GM23338 (cell line): Measurements from ENCODE around the gene LDAF1. TPM values are rescaled to one million over a fixed set of nuclear protein-coding genes. Genes with fewer than 3 reads are reported as not detected.

ENCODE experiments used
- ATAC-seq: fragments of 200-7000 bp; cut with Tn5 transposase; 3 replicates; pipeline ENCODE4 v1.9.1; 2020
- DNase-seq: peaks from one replicate; pipeline ENCODE4 v3.0.0-alpha.2; 2015; ENCODE audit warnings: low spot score
- H2AFZ ChIP-seq: fragments of 200-600 bp; sonication (generic); 2 replicates; pipeline ENCODE4 v1.8.0; 2016; ENCODE audit warnings: antibody characterized with exemption, mild to moderate bottlenecking, moderate library complexity
- H3F3A ChIP-seq: fragments of 200-600 bp; sonication (generic); replicated peaks from 2 replicates; pipeline ENCODE4 v1.8.0; 2017; ENCODE audit warnings: antibody characterized with exemption, mixed run types, low read depth
- H3K27ac ChIP-seq: fragments of 200-600 bp; sonication (generic); 2 replicates; pipeline ENCODE4 v1.6.1; 2016; ENCODE audit warnings: low read depth
- H3K27me3 ChIP-seq: fragments of 200-600 bp; sonication (generic); 2 replicates; pipeline ENCODE4 v1.8.0; 2016; ENCODE audit warnings: mild to moderate bottlenecking, mixed run types, moderate library complexity; ENCODE audit not compliant: insufficient read depth
- H3K36me3 ChIP-seq: fragments of 200-600 bp; sonication (generic); 2 replicates; pipeline ENCODE4 v1.8.0; 2016; ENCODE audit warnings: mild to moderate bottlenecking; ENCODE audit not compliant: insufficient read depth
- H3K4me1 ChIP-seq: fragments of 200-600 bp; sonication (generic); 2 replicates; pipeline ENCODE4 v1.8.0; 2016; ENCODE audit warnings: mild to moderate bottlenecking, moderate library complexity; ENCODE audit not compliant: insufficient read depth
- H3K4me2 ChIP-seq: fragments of 200-600 bp; sonication (generic); 2 replicates; pipeline ENCODE4 v1.7.1; 2017; ENCODE audit warnings: mixed run types
- H3K4me3 ChIP-seq: fragments of 200-600 bp; sonication (generic); 2 replicates; pipeline ENCODE4 v1.6.1; 2016; ENCODE audit warnings: mixed run types
- H3K79me2 ChIP-seq: fragments of 200-600 bp; sonication (generic); replicated peaks from 2 replicates; pipeline ENCODE4 v1.8.0; 2017; ENCODE audit warnings: mild to moderate bottlenecking; ENCODE audit not compliant: insufficient read depth
- H3K9me2 ChIP-seq: fragments of 200-600 bp; sonication (generic); 2 replicates; pipeline ENCODE4 v1.8.0; 2017; ENCODE audit not compliant: insufficient read depth
- H4K20me1 ChIP-seq: fragments of 200-600 bp; sonication (generic); replicated peaks from 2 replicates; pipeline ENCODE4 v1.8.0; 2017; ENCODE audit warnings: mild to moderate bottlenecking; ENCODE audit not compliant: insufficient read depth
- H3K27ac Mint-ChIP-seq: 2 replicates; pipeline ENCODE4 v1.8.0; 2020; ENCODE audit warnings: inconsistent platforms, mild to moderate bottlenecking, moderate library complexity, mixed read lengths
- H3K27me3 Mint-ChIP-seq: 3 replicates; pipeline ENCODE4 v1.8.0; 2022; ENCODE audit warnings: low read depth, mild to moderate bottlenecking, moderate library complexity, mixed read lengths, inconsistent platforms; ENCODE audit not compliant: insufficient read depth, poor library complexity
- H3K36me3 Mint-ChIP-seq: 3 replicates; pipeline ENCODE4 v1.8.0; 2021; ENCODE audit warnings: low read depth, mild to moderate bottlenecking, inconsistent platforms, moderate library complexity, mixed read lengths
- H3K4me1 Mint-ChIP-seq: 3 replicates; pipeline ENCODE4 v1.8.0; 2020; ENCODE audit warnings: mild to moderate bottlenecking, inconsistent platforms, mixed read lengths
- H3K4me3 Mint-ChIP-seq: 3 replicates; pipeline ENCODE4 v1.8.0; 2021; ENCODE audit warnings: moderate library complexity, mild to moderate bottlenecking, inconsistent platforms, mixed read lengths
- H3K9me3 Mint-ChIP-seq: 3 replicates; pipeline ENCODE4 v1.8.0; 2020; ENCODE audit warnings: moderate library complexity, mild to moderate bottlenecking, inconsistent platforms, mixed read lengths
- CREB1 ChIP-seq: fragments of 250-450 bp; sonication (Bioruptor Pico); IDR thresholded peaks from 2 replicates; pipeline ENCODE4 v1.5.0; 2020; ENCODE audit warnings: low read depth, mild to moderate bottlenecking, moderate library complexity
- CTCF ChIP-seq, 2 experiments: fragments of 200-600 bp in 1 of 2; sonication (generic) in 1 of 2; conservative IDR thresholded peaks; 2 replicates each; pipeline versions ENCODE4 v1.5.1 to v1.6.1; 2016 to 2017; ENCODE audit warnings: antibody characterized with exemption in 2 of 2, low read depth in 2 of 2, mild to moderate bottlenecking in 2 of 2, moderate library complexity in 1 of 2
- ETS1 ChIP-seq: IDR thresholded peaks from 2 replicates; pipeline ENCODE4 v1.6.1; 2016; ENCODE audit warnings: antibody characterized with exemption
- EZH2 ChIP-seq: fragments of 200-600 bp; sonication (generic); IDR thresholded peaks from one replicate; pipeline ENCODE4 v1.8.0; 2017; ENCODE audit warnings: antibody characterized with exemption, mild to moderate bottlenecking, low read depth; ENCODE audit not compliant: unreplicated experiment
- EZH2phosphoT487 ChIP-seq: fragments of 200-600 bp; sonication (generic); IDR thresholded peaks from one replicate; pipeline ENCODE4 v1.8.1; 2018; ENCODE audit warnings: antibody characterized with exemption; ENCODE audit not compliant: unreplicated experiment
- JUNB ChIP-seq: IDR thresholded peaks from one replicate; pipeline ENCODE4 v1.6.1; 2016; ENCODE audit warnings: antibody characterized with exemption; ENCODE audit not compliant: unreplicated experiment
- NANOG ChIP-seq: IDR thresholded peaks from 2 replicates; pipeline ENCODE4 v1.6.1; 2016; ENCODE audit warnings: antibody characterized with exemption, borderline replicate concordance
- POLR2AphosphoS5 ChIP-seq: IDR thresholded peaks from 2 replicates; pipeline ENCODE4 v1.6.1; 2016; ENCODE audit warnings: antibody characterized with exemption, low read depth
- REST ChIP-seq: IDR thresholded peaks from one replicate; pipeline ENCODE4 v1.6.1; 2018; ENCODE audit warnings: antibody characterized with exemption; ENCODE audit not compliant: unreplicated experiment
- STAT1 ChIP-seq: IDR thresholded peaks from one replicate; pipeline ENCODE4 v1.6.1; 2016; ENCODE audit warnings: antibody characterized with exemption; ENCODE audit not compliant: unreplicated experiment
- ZNF114 ChIP-seq: fragments of 250-450 bp; sonication (Bioruptor Pico); IDR thresholded peaks from 2 replicates; pipeline ENCODE4 v1.5.0; 2020; ENCODE audit warnings: mild to moderate bottlenecking, moderate library complexity
- ZNF331 ChIP-seq: fragments of 250-450 bp; sonication (Bioruptor Pico); IDR thresholded peaks from 2 replicates; pipeline ENCODE4 v1.5.0; 2020; ENCODE audit warnings: low read depth, mild to moderate bottlenecking, moderate library complexity
- ZNF462 ChIP-seq: fragments of 250-450 bp; sonication (Bioruptor Pico); IDR thresholded peaks from 2 replicates; pipeline ENCODE4 v1.5.0; 2020; ENCODE audit warnings: mild to moderate bottlenecking, moderate library complexity
- polyA plus RNA-seq: library from polyadenylated mRNA; unstranded; fragments of >200 nt; fragmentation: Nextera tagmentation; extraction: Ambion mirVana; gene quantifications from 2 replicates; pipeline ENCODE4 v1.2.1, GENCODE V29; 2016
- total RNA-seq: library from RNA; depleted of rRNA; stranded (reverse); fragments of >200 nt; shearing (Covaris generic); gene quantifications from 2 replicates; pipeline ENCODE4 v1.2.3, GENCODE V29; 2014

LDAF1 gene
- total and polyA plus RNA-seq, 2 experiments from 2014 or later = 20.5 to 33.8 TPM

- no peaks in the 10 kb centered on the region for H3K4me1 ChIP-seq
- H3K27me3 Mint-ChIP-seq = peaks cover 2% of the 10 kb centered on the region
- H3K9me2 ChIP-seq = no peaks in the 10 kb centered on the region
- H3K36me3 ChIP-seq = no peaks in the 10 kb centered on the region
- no peaks in the 10 kb centered on the region for H4K20me1 ChIP-seq
- no peak for TF ChIP-seq ZNF331
- no peak for TF ChIP-seq REST
- TF ChIP-seq ETS1 = no peak
- no peak for TF ChIP-seq CTCF (conservative IDR thresholded peaks at IDR 0.05; ENCODE audit: low read depth in 2 of 2)
- TF ChIP-seq JUNB = no peak
- no peak for TF ChIP-seq ZNF462 (CRISPR knock-in tag)
- no peak for TF ChIP-seq EZH2phosphoT487
- TF ChIP-seq NANOG = no peak
- no peak for TF ChIP-seq EZH2
- no peak for TF ChIP-seq ZNF114 (CRISPR knock-in tag)
- TF ChIP-seq STAT1 = no peak
- TF ChIP-seq CREB1 (CRISPR knock-in tag) = no peak
- TF ChIP-seq POLR2AphosphoS5 = no peak
- no peak overlapping the region for H3K27ac ChIP-seq
- H3K9me3 Mint-ChIP-seq = no peaks in the 10 kb centered on the region
- H2AFZ ChIP-seq = no peak overlapping the region
- H3K4me2 ChIP-seq = no peak overlapping the region
- H3K4me3 ChIP-seq = no peak overlapping the region
- no peak overlapping the region for H3K27ac Mint-ChIP-seq
- no peaks in the 10 kb centered on the region for H3F3A ChIP-seq
- no peak for ATAC-seq
- no peak overlapping the region for H3K4me3 Mint-ChIP-seq
- H3K36me3 Mint-ChIP-seq = no peaks in the 10 kb centered on the region
- H3K27me3 ChIP-seq = no peaks in the 10 kb centered on the region
- H3K4me1 Mint-ChIP-seq = no peaks in the 10 kb centered on the region
- no peak for DNase-seq
- H3K79me2 ChIP-seq = no peaks in the 10 kb centered on the region
Observed at GRCh38 chr16:21190599-21190998, 32.1 kb downstream of the LDAF1 start.
